Omental fat pad (tissue), 4 donors: ENCODE results near the gene ZNF80. TPM values are rescaled to one million over a fixed set of nuclear protein-coding genes. Genes with fewer than 3 reads are reported as not detected.

Experiments
- ATAC-seq: fragments of 150-250 bp; one replicate; pipeline ENCODE4 v1.9.1; 2016; ENCODE audit warnings: mild to moderate bottlenecking, moderate library complexity; ENCODE audit not compliant: low FRiP score
- DNase-seq: peaks from one replicate; pipeline ENCODE4 v3.0.0-alpha.2; 2019; ENCODE audit warnings: low spot score
- total RNA-seq, 4 donors: library from RNA; depleted of rRNA; stranded (reverse); fragments of >200 nt; gene quantifications; one replicate each; pipeline ENCODE4 v1.1.0, GENCODE V29; 2016
- TF ChIP-seq, protein P1 (sequence below), 3 donors: fragments of 450-650 bp; IDR thresholded peaks; one replicate each; pipeline ENCODE4 v1.5.1; 2016 to 2017; ENCODE audit warnings: antibody characterized with exemption in 3 of 3, mild to moderate bottlenecking in 3 of 3, moderate library complexity in 2 of 3

Gene ZNF80
- total RNA-seq, 4 donors from 2014 or later, result 0.19 to 0.24 TPM; not detected in 2

DNA sequence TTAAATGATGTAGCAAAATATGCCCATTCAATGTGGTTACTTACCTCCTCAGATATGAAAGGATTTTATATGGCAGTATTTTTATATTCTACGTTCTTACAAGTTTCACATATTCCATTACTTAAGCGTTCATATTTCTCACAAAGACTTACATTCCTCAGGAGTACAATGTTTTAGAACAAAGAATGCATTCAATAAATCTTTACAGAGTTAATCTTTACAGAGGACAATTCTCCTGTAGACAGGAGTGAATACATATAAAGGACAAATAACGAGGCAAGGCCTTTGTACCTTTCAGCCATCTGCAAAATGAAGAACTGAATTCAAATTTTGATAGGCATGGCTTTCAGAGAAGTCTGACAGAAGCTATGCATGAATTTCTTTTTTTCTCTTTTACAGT lies 1.9 kb downstream of the ZNF80 start:
- no peak for ATAC-seq
- TF ChIP-seq, protein P1, sequence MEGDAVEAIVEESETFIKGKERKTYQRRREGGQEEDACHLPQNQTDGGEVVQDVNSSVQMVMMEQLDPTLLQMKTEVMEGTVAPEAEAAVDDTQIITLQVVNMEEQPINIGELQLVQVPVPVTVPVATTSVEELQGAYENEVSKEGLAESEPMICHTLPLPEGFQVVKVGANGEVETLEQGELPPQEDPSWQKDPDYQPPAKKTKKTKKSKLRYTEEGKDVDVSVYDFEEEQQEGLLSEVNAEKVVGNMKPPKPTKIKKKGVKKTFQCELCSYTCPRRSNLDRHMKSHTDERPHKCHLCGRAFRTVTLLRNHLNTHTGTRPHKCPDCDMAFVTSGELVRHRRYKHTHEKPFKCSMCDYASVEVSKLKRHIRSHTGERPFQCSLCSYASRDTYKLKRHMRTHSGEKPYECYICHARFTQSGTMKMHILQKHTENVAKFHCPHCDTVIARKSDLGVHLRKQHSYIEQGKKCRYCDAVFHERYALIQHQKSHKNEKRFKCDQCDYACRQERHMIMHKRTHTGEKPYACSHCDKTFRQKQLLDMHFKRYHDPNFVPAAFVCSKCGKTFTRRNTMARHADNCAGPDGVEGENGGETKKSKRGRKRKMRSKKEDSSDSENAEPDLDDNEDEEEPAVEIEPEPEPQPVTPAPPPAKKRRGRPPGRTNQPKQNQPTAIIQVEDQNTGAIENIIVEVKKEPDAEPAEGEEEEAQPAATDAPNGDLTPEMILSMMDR (IDR thresholded peaks at IDR 0.05), result no peak
- DNase-seq, result no peak

DNA sequence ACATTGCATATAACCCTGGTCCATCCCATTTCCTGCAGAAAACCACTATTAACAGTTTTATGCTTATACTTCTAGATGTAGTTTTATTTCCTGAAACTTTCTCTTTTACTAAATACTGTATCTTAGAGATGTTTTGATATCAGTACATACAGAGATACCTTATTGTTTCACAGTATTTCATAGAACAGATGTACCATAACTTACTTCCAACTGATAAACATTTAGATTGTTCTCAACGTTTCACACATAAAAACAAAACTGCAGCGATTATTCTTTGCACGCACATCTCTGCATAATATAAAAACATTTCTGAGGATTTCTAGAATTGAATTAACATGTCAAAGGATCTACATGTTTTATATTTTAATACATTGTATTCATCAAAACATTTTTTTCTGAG lies 2.6 kb downstream of the ZNF80 start:
- ATAC-seq (no peak), DNase-seq (no peak)
- TF ChIP-seq, protein P1 (IDR thresholded peaks at IDR 0.05), result no peak

DNA sequence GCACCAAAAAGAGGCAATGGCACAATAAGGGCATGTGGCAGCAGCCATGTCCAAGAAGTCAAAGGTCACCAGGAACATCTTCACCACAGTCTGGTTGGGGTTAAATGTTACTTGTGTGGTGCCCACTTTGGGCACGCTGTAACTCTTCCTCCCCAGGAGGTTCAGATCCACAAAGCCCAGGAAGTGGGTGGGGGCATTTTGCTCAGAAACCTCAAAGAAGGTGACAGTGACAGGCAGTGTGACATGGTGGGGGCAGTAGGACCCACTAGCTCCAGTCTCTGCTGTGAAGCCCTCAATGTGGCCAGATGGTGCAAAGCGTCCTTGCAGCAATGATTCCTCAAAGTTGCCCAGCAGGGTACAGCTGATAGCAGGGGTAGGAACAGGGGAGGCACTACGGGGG lies 5.8 kb downstream of the ZNF80 start:
- TF ChIP-seq, protein P1 (IDR thresholded peaks at IDR 0.05), result no peak
- no peak for DNase-seq
- ATAC-seq, result no peak

DNA sequence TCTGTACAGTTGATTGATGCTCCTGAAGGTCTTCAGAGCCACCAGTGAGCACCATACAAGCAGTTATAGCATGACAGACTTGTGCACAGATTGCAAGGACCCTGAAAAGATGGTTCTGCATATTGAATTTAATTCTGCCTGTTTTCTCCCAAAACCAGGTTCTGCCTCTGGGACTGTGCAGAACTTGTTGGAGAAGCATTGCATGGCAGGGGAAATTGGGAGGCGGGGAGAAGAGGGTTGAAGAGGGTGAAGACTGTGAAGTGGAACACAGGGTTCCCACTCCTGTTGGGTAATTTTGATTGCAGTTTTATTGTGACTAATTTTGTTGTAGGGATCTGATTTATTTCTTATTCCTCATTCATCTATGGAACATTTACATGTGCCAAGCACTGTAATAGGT lies 10.3 kb downstream of the ZNF80 start:
- no peak for ATAC-seq
- TF ChIP-seq, protein P1 (IDR thresholded peaks at IDR 0.05), result no peak

DNA sequence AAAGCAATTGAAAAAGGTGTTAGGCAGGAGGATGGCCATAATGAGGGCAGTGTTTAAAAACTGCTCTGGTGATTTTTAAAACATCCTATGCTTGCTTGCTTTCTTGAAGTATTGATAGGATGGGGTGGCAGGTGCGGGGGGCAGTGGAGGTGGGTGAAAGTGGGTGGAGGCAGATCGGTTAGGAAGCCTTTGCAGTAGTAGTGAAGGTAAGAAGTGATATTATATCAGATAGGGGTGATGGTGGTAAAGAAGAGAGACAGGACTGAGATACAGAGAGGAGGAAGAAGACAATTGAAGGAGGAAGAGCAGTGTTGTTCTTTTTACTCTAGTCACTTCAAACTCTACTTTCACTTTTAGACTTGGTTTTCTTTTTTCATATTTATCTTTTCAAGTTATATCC lies 11.1 kb downstream of the ZNF80 start:
- TF ChIP-seq, protein P1 (IDR thresholded peaks at IDR 0.05), result no peak
- DNase-seq (no peak), ATAC-seq (no peak)

More for the DNA sequence above, 10.3 kb downstream of the ZNF80 start:
- DNase-seq, result no peak

DNA sequence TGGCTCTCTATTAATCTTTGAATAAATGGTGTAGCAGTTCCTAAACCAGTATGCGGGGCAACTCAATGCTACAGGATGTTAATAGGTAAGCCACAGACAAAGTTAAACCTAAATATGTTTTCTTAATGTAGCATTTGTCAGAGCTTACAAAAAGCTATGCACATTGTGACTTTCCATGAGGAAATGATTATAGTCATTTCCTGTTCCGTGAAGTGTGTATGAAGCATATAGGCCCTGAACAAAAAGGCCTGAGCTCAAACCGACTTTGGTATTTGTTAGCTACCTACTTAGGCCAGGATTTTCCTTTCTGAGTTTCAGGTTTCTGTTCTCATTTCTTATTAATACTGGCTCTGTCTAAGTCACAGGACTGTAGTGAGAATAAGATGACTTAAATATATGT lies 14.2 kb downstream of the ZNF80 start:
- DNase-seq, result no peak
- TF ChIP-seq, protein P1 (IDR thresholded peaks at IDR 0.05), result no peak
- ATAC-seq, result no peak

DNA sequence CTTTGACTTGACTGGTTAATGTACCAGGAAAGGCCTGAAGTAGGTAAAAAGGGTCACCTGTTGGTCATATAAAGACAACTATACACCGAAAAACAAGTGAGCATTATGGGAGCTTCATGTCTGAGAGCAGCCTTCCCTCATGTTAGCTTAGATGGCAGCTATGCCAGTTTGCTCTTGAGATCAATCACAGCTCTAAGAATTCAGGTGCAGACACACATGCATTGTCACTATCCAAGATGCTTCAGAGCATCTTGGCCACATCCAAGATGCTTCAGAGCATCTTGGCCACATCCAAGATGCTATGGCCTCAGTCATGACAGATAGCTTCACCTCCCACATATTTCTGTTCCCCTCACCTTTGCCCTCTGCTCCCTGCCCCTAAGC lies 15.5 kb downstream of the ZNF80 start:
- no peak for DNase-seq
- TF ChIP-seq, protein P1 (IDR thresholded peaks at IDR 0.05), result no peak
- ATAC-seq, result no peak
